Adrenal gland (tissue), 5 donors: Measurements from ENCODE around the gene UNC93A.

Source experiments
- POLR2A ChIP-seq, 2 donors: fragments of 450-650 bp; IDR thresholded peaks; one replicate each; pipeline ENCODE4 v1.6.1; 2017; ENCODE audit warnings: antibody characterized with exemption in 2 of 2, mild to moderate bottlenecking in 2 of 2, moderate library complexity in 1 of 2
- TF ChIP-seq, protein P1 (sequence below), 6 experiments: fragments of 450-650 bp in 4 of 6; fragments of 200-600 bp in 2 of 6; sonication (generic) in 1 of 6; IDR thresholded peaks; 1 replicate in 5 of 6; 2 replicates in 1 of 6; pipeline versions ENCODE4 v1.5.1 to v1.8.0; 2016 to 2021; ENCODE audit warnings: antibody characterized with exemption in 6 of 6, mild to moderate bottlenecking in 2 of 6, moderate library complexity in 1 of 6
- donor health status: DM: no; HTN: no; CAD: no.

- TF ChIP-seq, protein P1, sequence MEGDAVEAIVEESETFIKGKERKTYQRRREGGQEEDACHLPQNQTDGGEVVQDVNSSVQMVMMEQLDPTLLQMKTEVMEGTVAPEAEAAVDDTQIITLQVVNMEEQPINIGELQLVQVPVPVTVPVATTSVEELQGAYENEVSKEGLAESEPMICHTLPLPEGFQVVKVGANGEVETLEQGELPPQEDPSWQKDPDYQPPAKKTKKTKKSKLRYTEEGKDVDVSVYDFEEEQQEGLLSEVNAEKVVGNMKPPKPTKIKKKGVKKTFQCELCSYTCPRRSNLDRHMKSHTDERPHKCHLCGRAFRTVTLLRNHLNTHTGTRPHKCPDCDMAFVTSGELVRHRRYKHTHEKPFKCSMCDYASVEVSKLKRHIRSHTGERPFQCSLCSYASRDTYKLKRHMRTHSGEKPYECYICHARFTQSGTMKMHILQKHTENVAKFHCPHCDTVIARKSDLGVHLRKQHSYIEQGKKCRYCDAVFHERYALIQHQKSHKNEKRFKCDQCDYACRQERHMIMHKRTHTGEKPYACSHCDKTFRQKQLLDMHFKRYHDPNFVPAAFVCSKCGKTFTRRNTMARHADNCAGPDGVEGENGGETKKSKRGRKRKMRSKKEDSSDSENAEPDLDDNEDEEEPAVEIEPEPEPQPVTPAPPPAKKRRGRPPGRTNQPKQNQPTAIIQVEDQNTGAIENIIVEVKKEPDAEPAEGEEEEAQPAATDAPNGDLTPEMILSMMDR (IDR thresholded peaks at IDR 0.05), result no peak
- no peak for TF ChIP-seq POLR2A (IDR thresholded peaks at IDR 0.05)
Observed at GRCh38 chr6:167270499-167271311, 20.4 kb upstream of the UNC93A start.
